NCI-H2171 (cell line): Measurements from ENCODE around the gene B4GALNT3.

Experiments
- DNase-seq: peaks from one replicate; lab custom pipeline; 2025; lab: John Stamatoyannopoulos, UW

The B4GALNT3 gene

DNA sequence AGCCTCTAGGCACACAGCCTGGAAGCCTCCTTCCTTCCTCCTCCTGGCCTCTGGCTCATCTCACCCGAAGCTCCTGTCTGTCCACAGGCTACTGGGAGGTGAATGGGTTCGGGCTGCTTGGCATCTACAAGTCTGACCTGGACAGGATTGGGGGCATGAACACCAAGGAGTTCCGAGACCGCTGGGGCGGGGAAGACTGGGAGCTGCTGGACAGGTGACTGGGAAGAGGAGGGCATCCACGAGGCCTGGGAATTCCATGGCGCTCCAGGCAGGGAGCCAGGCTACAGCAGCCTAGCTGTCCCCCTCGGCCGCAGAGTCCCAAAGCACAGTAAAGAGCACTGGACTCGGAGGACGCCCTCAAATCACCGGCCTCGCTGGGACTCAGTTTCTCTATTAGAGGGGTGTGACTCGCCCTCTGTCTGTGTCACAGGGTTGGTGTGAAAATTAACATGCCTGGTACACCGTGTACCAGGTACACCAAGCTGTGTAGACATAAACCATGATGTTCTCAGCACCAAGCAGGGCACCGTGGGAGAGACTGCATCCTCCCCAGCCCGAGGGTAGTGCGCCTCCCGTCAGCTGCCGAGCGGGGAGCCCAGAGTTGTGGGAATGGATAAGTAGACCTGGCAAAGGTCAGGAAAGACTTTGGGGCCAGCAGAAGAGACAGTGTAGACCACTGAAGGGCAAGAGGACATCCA lies 99.6 kb downstream of the B4GALNT3 start:
- DNase-seq: no peak

DNA sequence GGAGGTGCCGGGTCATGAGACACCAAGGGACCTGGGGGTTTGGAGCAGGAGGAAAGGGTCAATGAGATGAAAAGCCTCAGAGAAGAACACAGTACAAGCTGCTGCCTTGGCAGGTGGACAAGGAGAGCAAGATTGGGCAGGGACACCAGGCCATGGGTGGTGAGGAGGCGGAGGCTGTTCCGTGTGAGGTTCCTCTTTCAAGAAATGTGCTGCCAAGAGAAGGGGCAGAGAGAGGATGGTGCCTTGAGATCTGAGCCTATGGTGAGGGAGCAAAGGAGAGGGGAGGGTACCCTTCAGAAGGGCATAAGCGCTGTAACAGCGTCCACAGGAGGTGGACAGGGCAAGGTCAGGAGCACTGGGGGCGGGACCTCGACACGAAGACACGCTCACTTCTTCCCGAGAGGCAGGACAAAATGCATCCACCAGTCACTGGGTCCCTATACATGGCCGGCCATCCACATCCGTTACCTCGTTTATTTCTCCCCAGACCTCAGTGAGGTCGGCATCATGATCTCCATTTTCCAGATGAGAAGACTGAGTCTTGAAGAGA lies 100.2 kb downstream of the B4GALNT3 start:
- DNase-seq: no peak

DNA sequence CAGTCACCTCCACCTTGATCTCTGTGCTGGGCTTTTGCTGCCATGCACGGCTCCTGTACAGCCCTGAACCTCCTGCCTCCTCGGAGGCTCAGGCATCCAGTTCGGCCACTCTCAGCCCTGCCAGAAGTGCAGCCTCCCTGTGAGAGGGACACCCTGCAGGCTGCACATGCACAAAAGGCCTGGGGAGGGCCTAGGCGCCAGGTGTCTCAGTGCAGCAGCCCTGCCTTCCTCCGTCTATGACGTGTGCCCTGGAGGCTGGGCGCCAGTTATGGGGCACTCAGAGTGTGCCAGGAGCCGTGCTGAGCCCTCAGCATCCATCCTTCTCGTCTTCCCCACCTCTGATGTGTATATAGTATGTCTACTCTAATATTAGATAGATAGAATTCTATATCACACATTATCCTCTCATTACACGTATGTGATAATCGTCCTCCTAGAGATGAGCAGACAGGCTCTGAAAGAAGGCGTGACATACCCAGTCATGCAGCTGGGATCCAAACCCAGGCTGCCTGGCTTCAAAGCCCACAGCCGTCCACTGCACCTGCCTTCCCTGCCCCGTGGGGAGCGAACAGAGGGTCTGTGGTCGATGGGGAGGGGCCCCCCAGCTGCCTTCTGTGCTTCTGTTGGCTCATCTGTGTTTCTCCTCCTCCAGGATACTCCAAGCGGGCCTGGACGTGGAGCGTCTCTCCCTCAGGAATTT lies 101.1 kb downstream of the B4GALNT3 start:
- DNase-seq: peak; percentile 70

DNA sequence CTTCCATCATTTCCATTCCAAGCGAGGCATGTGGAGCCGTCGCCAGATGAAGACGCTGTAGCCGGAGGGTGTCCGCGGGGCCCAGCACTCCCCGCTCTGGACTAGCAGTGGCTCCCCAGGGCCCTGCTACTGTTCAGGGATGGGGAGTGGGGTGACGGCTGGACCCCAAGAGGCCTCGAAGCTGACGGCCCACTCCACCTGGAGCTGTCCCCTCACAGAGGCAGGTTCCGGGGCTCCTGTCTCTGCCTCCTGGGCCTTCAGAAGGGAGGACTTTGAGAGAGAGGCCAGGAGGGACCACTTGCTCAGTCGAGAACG lies 101.6 kb downstream of the B4GALNT3 start:
- no peak for DNase-seq

DNA sequence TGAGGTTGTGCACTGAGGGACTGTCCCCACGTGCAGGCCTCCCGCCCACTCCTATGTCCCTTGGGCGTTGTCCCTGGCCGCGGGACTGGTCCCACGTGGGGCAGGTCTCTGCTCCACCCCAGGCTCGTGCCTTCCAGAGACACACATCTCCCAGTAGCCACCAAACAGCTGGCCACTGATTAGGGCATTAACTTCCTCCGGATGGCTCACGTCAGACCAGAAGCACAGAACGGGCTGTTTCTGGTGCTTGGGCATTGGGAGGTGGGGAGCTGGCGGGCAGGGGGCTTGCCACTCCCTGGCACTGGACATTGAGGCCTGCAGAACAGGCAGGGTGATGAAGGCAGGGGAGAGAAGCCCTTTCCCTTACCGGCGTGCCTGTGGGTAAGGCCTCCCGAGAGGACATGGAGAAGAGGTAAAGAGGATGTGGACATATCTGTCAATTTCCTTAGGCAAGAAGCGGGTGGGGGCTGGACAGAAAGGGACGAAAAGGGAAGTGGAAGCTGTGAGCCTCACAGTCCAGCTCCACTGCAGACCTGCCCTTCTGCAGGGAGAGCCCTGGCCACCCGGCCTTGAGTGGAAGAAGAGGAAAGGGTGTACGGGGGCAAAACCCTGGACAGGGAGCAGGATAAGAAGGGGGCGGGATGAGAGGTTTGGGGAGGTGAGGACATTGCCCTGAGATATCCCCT lies 102.3 kb downstream of the B4GALNT3 start:
- DNase-seq: no peak

DNA sequence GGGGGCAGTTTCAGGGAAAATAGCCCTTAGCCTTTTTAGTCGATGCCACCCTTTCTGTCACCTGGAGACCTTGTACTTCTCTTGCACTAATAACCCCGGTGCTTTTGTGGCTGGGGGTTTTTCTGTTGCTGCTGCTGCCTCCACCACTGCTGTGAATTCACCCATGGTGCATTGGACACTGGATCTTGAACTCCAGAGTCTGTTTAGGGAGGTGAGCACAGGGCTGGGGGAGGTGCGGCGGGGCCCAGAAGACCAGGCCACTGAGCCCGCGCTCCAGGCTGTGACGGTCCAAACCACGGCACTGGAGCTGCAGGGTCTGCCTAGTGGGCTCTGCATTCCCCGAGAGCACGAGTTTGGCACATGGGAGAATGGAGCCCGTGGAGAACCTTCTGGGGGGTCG lies 102.9 kb downstream of the B4GALNT3 start:
- DNase-seq: no peak

DNA sequence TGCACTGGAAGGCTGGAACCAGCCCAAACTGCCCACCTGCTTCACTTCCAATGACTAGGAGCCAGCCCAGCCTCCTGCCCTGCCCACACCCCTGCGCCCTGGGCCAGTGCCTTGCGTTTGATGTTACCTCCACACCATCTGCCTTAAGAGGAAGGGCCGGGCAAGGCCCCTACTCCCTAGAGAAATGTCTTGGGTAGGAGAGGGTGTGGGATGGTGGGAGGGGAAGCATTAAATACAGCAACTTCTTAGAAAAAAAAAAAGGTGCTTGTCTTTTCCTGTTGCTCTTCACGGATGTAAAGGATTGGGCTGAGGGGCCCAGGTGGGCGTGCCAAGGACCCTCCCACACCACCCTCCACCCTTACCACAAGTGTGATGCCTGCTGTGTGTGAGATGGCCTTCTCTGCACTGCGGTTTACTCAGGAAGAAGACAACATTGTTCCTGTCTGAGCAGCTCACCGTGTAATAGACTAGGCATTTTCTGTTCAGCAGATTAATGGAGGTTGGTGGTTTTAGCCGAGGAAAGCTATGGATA lies 103.6 kb downstream of the B4GALNT3 start:
- DNase-seq: no peak

DNA sequence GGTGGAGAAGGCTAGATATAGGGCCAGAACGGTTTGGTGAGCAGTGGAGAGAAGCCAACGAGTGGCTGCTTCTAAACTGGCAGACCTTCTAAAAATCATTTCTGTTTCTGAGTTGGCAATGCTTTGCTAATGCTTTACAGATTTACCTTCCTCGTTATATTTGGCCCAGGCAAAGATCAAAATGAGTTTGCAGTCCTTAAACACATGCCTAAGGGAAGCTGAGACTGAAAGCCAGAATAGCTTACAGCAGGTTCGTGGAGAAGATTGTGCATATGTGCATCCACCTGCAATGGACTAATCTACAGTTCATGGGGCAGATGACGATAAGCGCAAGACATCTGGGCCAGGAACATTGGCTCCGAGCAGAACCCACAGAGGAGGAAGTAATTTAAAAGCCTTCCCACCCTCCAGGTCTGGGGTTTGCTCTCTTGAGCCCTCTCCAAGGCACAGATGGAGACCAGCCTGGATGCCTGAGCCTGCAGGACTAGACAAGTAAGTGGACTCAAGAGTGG lies 104.1 kb downstream of the B4GALNT3 start:
- DNase-seq: no peak

DNA sequence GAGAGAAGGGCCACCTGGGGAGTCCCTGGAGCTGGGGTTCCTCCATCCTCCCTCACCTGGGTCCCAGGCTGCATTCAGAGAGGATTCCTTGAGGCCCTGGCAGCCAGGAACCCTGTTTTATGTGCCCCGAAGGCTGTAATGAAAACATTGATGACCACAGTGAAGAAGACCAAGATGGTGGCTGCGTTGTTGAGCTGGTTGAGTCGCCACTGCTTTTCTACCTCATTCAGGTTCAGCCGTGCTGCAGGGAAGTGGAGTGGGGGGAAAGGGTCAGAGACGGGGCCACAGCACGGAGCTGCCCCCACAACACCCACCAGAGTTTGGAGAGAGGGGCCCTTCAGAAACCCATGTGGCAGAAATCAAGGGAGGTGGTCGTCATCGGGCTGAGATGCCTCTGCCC lies 105.4 kb downstream of the B4GALNT3 start:
- no peak for DNase-seq

DNA sequence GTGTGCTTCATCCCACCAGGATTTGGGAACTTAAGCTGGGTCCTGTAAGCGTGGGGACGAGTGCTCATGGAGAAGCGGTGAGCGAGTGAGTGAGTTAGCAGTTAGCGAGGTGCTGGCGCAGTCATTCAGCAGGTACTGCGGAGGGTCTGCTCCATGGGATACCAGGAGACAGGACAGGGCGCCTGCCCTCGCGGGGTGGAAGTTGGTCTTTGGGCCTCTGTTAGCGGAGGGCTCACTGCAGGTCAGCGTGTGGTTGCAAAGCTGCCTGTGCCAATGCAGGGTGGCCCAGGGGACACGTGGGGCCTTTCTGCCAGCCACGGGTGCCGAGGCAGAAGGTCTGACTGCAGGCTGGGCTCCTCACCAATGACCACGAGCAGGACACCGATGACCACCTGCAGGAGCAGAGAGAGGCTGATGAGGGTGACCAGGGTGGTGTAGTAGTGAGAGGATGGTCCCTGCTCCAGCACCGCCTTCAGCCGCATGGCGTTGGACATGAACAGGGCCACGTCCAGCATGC lies 105.9 kb downstream of the B4GALNT3 start:
- no peak for DNase-seq

DNA sequence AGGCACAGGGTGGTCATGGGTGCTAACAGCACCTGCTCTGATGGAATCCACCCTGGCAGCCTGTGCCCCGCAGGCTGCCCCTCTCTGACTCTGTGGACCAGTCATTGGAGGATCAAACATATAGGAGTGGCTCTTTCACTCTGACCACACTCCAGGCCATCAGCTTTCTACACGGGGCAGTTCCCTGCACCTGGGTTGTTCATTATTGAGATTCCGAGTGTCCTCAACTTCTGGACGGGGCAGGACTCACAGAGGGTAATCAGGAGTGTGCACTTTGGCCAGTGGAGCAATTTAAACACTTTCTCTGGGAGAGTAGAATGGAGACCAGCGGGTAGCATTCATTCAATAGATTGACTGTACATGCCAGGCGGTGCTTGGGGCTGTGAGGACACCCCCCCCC lies 108.7 kb downstream of the B4GALNT3 start:
- DNase-seq: no peak

DNA sequence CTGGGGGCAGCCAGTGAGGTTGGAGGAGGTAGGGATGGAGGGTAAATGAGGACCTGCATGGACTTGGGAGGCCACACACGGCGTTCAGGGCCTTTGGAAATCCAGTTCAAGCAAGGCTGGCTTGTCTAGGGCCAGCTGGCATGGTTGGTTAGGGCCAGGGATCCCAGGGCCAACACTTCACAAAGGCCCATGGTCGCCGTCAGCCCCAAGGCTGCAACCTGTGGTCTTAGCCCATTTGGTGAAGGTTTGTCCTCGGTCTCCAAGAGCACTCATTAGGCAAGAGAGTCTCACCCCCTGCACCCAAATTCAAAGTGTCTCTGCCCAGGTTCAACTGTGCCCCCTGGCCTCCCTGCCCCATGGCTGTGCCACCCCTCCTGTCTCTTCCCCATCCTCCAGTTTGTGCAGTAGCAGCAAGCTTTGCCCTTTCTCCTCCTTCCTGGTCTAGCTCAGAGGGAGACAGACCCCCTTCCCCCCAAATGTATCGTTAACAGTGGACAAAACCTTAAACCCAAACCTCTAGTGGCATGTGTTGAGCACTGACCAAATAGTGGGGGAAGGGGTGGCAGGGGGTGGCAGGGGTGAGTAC lies 109.4 kb downstream of the B4GALNT3 start:
- DNase-seq: no peak

DNA sequence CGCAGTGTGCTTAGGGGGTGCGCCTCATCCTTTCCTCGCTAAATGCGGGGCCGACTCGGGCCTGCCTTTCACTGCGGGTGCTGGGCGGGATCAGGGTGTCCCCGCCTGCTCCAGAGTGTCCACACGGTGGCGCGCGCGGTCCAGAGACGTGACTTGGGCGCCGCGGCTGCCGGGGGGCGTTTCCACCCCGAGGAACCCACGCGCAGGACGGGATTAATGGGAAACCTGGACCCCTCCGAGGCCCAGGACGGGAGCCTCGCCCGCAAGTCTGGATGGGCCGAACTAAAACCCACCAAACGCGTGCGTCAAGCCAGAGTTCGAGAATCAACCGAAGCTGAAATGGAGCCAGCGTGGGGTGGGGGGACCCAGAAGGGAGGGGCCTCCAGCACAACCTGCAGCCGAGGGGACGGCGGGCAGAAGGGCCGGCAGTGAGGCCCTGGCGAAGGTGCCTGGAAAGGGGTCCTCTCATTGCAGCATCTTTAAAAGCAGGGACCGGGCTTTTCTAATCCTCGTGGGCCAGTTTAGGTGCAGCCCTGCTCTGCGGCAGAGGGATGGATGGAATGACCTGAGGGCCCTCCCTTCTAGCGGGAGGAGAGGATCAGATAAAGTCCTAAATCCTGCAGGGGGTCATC lies 110.2 kb downstream of the B4GALNT3 start:
- peak; percentile 95 for DNase-seq

DNA sequence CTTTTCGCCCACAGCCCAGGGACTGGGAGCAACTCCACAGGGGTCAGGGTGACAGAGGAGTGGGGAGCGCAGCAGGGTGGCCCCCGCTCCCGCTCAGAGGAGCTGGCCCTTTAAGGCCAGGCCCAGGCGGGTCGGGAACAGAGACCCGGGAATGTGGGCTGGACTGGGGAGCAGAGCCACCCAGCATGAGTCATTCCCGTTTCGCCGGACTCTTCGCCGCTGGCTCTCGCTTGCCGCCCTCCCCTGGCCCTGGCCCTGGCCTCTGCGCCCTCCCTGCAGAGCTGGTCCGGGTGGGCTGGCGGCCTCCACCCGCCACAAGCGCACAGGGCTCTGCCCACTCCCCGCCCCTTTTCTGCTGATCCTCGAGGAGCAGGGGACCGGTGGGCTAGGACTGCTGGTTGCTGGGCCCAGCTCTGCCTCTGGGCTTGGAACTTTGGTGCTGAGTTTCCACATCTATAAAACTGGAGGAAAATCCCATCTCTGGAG lies 110.7 kb downstream of the B4GALNT3 start:
- DNase-seq: no peak

DNA sequence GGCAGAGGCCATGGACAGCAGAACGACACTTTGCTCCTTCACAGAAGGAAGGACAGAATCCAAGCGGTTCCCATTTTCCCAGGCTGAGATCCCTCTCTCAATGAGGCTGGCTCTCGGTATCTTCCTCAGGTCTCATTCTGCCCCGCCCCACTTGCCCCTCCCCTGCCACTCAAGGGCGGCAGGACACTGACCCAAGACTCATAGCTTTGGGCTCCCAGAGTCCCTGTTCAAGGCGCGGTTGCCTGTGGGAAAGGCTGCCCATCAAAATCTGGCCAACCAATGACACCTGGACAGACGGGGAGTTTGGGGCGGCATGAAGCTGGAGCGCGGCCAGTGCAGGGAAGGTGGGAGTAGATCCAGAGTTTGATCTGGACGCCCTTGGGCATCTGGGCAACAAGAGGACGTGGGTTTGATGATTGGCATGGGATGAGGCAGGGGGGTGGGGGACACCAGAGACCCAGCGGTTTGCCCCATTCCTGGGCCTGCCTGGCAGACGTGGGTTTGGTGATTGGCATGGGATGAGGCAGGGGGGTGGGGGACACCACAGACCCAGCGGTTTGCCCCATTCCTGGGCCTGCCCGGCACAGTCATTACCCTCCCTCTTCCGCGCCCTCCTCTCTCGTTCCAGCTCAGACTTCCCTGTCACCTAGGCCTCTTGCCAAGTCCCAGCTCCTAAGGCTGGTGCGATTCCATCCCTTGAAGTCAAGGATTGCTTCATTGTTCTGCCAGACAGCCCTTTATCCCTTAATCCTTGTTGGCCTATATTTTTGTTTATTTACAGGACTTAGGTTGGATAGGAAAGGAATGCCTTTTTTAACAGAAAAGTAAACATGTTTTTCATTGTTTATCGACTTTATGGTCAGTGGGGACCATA lies 111.4 kb downstream of the B4GALNT3 start:
- DNase-seq: no peak

DNA sequence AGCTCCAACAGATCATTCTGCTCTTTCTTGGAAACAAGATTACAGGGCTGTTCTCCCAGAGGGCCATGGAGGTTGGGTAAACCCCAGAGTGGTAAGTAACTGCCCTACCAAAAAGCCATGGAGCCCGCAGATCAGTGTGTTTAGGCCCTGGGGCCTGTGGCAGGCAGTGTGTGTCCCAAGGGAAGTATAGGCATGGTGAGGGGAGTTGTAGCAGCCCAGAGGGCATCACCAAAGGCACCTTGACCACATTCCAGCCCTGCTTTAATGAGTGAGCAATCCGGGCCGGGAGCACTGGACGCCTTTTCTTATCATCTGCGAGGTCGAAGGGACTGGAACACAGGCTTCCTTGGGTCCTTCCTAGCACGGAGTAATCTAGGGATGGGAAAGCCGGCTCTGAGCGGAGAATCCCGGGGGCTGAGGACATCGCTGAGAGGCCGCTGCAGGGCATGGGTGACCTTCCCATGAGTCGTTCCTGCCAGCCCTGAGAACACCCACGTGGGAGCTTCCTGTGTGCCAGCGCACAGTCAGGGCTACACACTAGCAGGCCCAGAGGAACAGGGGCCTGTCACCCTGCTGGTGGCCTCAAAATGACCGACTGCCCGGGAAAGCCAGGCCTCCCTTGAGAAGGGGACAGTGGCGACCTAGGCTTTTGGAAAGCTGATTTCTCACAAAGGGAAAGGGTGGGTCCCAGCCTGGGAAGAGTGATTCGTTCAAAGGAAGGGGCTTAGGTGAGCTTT lies 112.2 kb downstream of the B4GALNT3 start:
- DNase-seq: no peak

DNA sequence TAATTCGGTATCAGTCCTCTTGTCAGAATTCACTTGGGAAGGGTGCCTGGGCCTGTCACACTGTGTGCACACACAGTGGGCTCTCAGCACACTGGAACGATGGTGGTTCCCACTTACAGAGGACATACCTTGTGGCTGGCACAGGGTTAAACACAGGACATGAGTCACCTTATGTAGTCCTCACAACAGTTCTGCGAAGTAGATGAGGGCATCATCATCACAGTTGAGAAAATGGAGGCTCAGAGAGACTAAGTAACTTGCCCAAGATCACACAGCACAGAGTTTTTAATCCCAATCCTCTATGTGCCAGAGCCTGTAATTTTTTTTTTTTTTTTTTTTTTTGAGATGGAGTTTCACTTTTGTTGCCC lies 112.8 kb downstream of the B4GALNT3 start:
- no peak for DNase-seq

DNA sequence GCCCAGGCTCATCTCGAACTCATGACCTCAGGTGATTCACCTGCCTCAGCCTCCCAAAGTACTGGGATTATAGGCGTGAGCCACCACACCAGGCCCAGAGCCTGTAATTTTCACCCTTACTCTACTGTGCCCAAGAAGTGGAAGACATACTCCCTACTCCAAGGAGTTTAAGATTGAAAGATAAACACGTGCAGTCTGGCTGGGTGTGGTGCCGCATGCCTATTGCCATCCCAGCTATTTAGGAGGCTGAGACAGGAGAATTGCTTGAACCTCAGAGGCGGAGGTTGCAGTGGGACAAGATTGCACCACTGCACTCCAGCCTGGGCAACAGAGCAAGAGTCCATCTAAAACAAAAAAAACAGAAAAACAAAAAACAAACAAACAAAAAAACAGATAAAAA lies 113.5 kb downstream of the B4GALNT3 start:
- no peak for DNase-seq

DNA sequence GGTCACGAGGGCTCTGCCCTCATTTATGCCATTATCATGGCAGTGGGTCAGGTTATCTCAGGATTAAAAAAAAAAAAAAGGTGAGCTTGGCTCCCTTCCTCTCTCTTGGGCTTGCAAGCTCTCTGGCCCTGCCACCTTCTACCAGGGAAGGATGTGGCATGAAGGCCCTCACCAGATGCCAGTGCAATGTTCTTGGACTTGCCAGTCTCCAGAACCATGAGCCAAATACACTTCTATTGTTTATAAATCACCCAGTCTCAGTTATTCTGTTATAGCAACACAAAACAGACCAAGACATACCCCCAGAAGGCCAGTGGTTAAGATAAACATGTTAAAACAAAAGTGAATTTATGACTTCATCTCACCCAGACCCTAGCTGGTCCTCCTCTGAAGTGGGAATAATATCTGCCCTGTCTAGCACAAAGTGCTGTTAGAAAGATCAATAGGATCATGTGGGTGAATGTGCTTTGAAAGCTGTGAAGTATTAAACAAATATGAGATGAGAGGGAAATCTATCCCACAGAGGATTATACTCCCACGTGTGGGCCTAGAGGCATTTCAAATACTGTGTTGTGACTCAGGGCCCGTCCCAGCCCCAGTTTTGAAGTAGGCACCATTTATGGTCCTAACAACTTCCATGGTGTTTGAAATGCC lies 114.9 kb downstream of the B4GALNT3 start:
- DNase-seq: no peak
